H4 (cell line): ENCODE results near the gene SYTL2. TPM values are rescaled to one million over a fixed set of nuclear protein-coding genes. Genes with fewer than 3 reads are reported as not detected.
"Not testable (repeated sequence)": the region's sequence is repeated elsewhere in the genome, so short reads cannot be mapped to it uniquely, and the experiment has no call there.

Experiments used
- DNase-seq: peaks from one replicate; pipeline ENCODE4 v3.0.0-alpha.2; 2015; ENCODE audit warnings: low spot score
- total RNA-seq: library from RNA; depleted of rRNA; stranded (reverse); fragments of >200 nt; shearing (Covaris generic); gene quantifications from 2 replicates; pipeline ENCODE4 v1.2.3, GENCODE V29; 2014

The SYTL2 gene
- total RNA-seq, 1 experiment from 2014 or later: 61.4 TPM

DNA sequence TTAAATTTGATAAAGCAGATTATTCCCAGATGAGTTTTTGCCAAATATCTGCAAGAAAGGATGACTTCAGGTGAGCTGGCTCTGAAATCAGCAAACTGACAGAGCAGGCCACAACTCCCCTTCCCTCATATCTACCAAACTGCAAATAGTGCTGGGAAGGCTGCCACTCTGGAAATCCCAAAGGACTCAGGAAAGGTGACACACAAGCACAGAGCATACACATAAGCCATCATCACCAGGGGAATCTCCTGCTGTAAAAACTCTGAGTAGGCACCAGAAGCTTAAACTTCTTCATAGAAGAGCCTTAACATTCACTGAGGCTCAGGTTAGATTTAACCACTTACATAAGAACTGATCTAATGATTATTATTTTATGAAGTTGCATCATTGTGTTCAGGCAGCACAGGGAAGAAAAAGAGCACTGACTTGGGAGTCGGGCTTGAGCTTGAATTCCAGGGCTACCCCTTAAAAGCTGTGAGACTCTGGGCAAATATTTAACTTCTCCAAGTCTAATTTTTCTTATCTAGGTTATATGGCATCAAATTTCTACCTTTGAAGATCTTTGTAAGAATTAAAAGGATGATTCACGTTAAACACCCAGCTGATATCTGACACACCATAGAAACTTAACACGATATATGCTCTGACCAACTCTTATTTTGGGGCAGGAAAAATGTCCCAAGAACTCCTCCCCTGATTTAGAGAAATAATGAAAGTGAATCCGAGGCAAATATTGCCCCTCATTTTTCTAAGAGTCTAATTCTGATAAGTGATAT, 15.0 kb downstream of the SYTL2 start:
- DNase-seq: no peak

DNA sequence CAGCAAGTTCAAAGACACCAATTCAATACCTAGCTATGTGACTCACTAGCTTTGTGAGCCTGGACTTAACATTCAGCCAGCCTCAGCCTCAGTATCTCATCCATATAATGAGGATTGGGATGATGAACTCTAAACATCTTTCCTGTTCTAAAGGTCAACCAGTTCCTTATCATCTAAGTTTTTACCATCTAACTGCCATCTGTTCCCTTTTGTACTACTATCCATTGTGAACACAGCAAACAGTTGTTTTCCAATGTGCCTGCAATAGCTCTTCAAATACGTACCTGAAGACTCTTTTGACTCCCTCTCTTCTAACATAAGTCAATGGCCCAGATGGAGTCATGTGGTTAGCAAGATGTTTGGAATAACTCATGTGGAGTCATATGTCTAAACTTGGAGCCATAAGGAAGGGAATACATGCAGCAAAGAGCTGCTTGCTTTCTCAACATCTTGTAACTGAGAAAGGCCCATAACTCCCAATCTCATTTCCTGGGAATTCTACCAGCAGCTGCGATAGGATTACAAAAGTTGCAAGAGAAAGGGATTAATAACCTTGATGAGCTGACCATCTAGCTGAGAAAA, 19.4 kb downstream of the SYTL2 start:
- no peak for DNase-seq

DNA sequence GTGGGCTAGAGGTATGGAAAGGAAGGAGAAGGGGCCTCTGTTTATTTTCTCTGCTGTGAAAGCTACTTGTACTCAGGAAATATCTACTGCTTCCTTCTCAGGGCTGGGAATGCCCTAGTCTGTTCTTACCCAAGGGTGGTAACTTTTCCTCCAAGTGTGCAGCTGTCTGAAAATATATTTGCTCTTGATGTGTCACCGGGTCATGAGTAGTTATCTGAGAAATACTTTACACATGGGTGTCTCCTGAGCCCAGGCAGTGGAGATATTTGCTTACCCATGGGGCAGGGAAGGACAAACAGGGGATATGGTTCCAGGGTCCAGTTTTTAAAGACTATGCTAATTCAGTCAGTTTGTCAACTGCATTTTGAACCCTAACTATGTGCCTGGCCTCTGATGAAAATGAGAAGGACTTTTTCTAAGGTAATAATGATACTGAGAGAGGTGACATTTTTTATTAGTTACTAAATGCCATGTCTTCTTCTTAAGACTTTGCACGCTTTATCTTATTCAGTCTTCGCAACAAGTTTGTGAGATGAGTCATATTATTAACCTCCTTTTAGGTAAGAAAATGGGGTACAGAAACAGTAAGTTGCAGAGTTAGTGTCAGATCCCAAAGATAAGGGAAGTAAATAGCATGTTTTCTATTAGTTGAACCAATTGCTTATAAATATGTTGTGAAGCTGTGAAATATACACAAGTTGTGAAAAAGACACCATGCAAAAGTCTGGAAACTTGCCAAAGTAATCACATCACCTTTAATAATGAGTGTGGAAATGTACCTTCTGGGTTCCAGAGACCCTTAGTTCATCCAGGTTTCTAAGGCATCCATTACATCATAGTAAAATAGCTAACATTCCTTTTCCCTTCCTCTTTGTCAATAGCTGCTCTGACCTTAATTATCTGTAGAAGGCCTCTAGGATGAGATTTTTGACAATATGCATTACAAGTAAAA, 22.9 kb downstream of the SYTL2 start:
- DNase-seq: no peak

DNA sequence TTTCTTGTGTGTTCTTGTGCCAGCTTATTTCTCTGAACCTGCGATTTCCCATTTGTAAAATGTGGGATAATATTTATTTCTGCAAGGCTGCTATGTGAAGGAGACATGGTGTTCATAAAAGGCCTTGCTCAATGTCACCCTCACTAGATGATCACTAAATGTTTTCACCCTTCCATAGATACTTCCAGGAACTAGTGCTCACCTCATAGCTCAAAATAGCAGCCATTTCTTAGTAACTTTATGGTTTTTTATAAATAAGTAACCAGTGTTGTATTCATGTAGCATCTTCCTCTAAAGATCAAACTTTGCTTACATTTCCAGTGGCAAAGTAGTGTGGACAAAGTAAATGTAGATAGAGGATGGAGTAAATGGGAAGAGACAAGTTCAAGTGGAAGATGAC, 23.8 kb downstream of the SYTL2 start:
- no peak for DNase-seq

DNA sequence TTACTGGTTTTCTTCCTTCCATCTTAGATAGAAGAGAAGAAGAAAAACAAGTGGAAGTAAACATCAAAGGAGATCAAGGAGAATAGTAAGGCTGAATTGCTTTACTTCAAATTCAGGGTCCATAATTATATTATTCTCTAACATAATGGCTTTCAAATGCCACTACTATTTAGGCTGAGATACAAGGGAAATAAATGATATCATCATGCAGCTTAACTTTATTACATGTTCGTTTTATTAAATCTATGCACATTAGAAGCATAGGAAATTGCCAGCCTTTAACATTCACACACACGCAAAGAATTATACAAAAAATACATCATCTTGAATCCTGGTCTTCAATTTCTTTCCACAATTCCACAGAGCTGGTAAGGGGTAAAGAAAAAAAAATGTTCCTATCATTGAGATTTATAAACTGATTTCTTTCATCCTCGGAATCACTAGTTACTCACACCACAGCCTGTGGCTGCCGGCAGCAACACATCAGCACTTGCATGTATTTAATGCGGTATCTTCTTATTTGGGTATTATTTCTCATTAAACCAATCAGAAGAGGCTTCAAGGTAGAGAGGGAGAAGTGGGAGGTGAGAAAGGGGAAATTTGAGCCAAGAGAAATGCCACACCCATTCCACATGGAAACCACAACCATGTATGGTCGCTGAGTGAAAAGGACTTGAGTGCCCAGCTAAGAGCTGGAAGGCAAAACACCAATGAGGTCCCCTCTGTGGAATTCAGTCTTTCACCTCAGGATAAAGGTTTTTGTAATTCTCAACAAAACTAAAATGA, 26.3 kb downstream of the SYTL2 start:
- DNase-seq: no peak

DNA sequence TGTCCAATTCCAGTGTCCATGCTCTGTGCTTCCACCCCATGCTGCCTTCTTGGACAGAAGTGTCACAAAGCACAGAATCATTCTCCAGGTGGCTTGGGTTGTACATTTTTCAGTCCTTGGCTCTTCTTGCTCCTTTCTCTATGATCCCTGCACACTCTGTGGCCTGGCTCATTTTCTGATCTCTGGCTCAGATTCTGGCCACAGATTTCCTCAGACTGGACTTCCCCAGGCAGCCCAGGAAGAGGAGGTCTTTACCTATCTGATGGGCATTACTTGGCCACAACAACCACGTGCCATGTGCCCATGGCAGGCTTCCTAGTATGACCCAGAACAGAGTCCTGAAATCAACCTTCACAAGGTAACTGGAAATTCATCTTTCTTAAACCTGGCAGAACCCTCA, 27.2 kb downstream of the SYTL2 start:
- no peak for DNase-seq

DNA sequence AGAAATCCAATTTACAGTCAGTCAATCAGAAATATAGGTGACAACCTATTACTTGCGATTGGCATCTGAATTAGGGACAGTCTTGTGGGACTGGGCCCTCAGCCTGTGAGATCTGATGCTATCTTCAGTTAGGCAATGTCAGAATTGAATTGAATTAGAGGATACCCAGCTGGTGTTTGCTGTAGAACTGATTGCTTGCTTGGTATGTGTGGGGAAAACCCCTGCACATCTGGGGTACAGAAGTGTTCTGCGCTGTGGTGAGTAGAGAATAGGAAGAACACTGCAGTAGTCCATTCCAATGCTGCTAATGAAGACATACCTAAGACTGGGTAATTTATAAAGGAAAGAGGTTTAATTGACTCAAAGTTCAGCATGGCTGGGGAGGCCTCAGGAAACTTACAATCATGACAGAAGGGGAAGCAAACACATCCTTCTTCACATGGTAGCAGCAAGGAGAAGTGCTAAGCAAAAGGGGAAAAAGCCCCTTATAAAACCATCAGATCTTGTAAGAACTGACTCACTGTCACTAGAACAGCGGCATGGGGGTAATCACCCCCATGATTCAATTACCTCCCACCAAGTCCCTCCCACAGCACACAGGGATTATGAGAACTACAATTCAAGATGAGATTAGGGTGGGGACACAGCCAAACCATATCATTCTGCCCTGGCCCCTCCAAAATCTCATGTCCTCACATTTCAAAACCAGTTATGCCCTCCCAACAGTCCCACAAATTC, 30.0 kb downstream of the SYTL2 start:
- not testable (repeated sequence) for DNase-seq

DNA sequence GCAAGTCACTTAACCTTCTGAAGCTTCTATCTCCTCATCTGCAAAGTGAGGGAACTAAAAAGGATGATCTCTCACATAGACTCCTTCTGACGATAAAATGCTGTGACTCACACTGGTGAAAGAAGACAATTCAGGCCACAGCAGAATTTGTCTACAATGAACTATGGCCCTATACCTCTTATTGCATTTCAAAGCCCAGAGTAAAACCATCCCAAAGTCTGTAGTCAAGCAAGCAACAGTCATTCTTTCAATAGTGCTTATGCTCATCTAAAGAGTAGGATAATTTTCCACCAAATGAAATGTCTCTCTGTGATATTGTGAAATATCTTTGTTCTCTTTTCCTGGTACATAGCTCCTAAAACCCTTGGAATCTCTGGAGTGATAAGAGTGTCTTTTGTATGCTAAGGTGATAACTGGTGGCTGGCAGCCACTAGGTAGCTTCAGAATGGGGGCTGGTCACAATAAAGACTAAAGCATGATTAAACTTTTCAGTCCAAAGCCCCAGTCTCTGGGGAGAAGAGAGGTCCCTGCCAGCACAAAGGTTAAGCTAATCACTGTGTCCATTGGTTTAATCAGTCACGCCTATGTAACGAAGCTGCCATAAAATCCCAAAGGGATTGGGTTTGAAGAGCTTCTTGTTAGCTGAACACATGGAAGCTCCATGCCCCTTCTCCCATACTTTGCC, 30.8 kb downstream of the SYTL2 start:
- no peak for DNase-seq

DNA sequence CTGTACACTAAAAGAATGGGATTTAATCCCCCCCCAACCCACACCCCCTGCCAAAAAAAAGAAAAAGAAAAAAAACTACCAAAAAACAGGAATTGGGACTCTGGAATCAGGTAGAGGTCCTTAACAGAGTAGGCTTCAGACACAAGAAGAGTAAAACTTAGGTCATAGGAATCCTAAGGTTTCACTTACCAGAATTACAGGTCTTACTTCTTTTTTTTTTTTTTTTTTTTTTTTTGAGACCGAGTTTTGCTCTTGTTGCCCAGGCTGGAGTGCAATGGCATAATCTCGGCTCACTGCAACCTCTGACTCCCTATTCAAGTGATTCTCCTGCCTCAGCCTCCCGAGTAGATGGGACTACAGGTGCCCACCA, 33.4 kb downstream of the SYTL2 start:
- not testable (repeated sequence) for DNase-seq

DNA sequence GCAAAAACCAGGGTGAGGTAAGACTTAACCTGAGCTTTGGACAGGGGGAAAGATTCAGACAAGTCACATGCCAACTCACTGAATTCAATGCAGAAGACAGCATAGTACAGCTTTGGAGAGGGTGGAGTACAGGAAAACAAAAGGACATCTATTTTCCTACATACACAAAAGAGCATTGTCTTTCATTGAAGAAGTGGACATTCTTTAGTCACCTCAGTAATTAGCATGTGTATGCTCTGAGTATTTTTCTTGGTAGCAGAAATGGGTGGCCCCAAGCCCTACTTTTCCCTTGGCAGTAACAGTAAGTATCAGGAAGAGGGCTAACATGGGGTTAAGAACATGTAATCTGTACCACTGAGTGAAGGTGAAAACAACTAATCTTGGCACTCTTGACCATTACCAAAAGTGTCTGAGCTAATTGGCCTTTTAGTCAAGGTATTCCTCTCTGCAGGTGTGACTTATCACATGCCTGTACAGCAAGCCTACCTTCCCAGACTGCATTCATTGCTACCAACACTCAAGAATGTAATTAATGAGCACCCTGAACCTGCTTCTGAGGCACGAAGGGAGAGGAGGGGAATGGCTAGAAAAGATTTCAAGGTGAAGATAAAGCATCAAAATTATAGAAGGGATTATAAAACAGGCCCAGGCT, 33.9 kb downstream of the SYTL2 start:
- DNase-seq: no peak

DNA sequence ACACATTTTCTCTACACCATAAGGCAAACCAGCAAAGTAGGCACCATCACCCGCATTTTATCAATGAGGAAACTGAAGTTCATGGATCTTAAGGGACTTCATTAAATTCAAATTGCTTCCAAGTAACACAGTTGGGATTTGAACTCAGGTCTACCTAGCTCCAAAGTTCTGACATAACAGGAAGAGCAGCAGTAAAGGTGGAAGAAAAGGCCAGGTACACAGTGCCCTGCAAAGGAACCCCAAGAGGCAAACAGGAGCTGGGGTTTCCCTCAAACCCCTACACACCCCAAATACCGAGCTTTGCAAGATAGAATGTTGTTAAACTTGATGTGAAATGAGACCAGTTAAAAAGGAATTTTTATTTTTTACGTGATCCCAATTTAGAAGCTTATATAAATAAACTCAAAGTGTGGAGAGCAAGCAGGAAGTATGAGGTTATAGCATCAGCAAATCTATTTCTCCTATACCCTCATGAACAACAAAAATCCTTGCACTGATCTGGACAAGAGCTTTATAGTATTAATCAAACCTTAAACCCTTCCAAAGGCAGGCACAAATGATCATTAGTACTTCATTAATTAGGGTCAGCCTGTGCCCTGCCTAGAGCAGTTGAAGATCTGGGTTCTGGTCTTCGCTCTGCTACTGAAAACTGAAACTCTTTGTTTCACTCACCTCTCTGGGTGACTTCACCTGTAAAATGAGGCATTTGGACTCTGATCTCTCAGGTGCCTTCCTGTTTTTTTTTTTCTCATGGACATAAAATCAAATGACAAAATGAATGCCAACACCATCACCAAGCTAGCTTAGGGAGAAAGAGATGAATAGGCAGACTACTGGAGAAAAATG, 36.5 kb downstream of the SYTL2 start:
- DNase-seq: no peak

DNA sequence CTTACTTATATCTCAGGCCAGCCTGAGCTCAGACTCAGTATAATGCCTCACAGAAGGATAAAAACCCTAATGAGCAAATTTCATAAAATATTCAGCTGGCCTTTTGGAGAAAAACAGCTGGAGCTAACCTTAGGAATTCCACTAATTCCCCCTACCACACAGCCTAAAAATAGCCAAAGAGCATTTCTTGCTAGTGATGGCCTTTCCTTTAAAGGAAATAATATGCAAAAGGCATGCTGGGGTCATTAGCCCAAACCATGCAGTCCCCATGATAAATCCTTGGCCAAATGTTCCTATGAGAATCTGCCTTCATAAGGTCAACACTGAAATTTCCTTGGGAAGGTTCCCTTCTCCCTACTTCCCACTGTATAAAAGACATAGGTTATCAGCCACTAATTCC, 38.2 kb downstream of the SYTL2 start:
- no peak for DNase-seq

DNA sequence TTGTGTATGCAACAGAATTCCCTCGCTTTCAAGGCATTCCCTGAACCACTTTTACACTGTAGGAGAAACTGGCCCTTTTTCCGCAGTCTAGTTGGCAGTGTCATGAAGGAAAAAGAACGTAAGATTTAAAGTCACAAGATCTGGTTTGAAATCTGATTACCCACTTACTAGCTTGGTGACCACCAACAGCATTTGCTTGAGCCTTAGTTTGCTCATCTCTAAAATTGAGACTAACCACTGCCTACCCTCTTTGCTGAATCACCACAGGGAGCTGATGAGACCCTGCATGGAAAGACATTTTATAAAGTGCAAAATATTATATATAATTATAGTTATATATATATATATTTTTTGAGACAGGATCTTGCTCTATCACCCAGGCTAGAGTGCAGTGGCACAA, 39.4 kb downstream of the SYTL2 start:
- no peak for DNase-seq

DNA sequence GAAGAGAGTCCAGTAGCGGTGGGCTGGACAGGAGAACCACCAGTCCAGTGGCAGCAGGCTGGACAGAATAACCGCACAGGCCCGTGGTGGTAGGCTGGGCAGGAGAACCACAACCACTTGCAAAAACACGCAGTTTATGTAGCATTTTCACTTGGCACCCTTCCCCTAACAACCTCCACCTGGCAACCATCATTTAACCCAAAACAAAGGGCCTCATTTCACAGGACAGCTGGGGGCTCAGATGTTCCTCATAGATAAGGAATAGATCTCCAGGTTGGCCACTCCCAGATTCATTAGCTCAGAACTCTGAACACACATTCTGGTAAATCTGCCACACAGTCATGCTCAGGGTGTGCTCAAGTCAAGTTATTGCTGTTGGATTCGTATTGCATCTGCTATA, 41.2 kb downstream of the SYTL2 start:
- no peak for DNase-seq

DNA sequence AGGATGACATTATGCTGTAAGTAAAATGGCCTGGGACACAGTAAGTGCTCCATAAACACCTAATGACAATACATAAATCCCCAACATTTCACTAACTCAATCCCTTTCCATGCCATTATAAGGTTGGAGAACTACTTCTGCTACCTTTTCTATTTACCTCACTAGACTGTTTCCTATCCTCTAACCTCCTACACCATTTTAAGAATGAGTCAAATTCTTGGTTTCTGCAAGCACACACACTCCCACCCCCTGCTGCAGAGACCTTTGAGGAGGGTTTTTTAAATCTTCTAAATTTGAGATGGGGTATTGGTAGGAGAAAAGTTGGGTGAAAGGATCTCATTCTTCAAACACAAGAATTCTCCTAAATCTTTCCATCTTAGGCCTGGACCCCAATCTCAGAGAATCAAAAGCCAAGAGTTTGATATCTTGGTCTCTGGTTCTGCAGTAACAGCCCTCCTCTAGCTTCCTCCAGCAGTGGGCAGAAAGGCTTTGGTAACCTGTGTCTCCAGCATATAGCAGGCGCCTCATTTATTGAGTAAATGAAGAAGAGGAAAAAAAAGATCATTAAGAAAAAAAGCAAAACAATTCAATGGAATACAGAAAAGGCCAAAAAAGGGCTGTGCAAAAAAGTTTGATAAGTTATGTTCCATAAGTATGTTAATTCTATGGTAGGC, 42.3 kb downstream of the SYTL2 start:
- no peak for DNase-seq

DNA sequence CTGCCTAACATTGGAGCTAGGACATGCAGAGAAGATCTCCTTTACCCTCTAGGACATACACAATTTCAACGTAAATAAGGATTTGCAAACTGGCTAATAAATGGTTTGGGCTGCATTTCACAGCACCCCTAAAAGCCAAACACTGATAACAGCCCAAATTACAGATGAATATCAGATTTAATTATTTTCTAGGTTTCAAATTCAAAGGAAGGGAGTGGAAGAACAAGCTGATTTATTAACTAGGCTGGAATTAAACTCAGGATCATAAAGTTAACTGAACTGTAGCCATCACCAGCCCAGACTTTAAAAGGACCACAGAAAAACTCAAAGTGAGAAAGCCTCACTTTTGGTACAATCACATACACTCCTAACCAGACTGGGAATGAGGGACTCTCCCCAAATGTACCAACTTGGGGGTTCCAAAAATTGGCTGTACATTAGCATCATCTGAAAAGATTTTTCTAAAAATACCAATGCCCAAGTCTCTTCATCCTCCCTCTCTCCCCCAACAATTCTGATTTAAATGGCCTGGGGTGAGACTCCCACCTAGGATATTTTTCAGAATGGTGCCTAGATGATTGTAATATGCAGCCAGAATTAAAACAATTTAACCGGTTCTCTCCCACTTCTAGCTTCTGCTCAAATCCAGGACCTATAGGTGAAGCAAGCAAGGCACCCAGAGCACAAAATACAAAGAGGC, 43.5 kb downstream of the SYTL2 start:
- no peak for DNase-seq

DNA sequence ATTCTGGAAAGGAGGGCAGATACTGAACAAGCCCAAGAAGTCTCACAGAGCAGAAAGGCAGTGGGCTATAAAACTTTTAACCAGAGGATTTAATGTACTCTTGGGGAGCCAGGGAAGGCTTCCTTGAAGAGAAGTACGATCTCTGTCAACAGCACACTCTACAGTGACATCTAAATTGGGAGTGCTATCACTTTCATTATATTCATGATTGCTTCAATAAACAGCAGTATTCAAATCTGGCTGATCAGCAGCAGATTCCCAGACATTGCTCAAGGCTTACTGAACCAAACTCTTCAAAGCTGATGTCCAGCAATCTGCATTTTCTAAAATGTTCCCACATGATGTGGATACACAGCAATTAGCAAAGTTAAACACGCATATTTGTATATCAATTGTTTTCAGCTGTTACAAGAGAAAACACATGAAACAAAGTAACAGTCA, 44.2 kb downstream of the SYTL2 start:
- no peak for DNase-seq

DNA sequence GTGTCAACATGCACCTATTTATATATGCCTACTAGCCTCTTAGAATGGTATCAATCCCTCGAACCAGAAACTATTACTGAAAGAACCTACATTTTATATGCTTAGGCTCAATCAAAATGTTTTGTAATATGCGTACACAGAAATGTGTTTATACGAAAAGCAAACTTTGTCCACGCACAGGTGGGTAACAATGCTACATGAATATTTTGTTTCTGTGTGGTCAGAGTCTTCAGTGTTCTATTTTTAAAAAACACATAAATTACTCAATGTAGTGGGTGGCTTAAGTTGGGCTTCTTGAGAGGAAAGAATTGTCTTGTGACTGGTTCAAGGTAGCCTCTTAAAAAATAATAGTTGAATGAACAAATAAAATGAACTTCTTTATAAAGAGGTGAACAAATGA, 46.1 kb downstream of the SYTL2 start:
- DNase-seq: no peak
